A673 (cell line): ENCODE results near the gene VPS8. TPM values are rescaled to one million over a fixed set of nuclear protein-coding genes. Genes with fewer than 3 reads are reported as not detected.

Source experiments
- BruUV-seq: library from RNA; stranded (reverse); fragments of 400-500 nt; replicated peaks from 2 replicates; lab custom pipeline; 2021; lab: Mats Ljungman, UMichigan
- CTCF ChIA-PET: fragments of 300-600 bp; sonication (Branson Sonifier 250); formaldehyde crosslinking; loops from one replicate; lab custom pipeline; 2022; ENCODE audit warnings: antibody characterized with exemption; lab: Charles Lee
- POLR2A ChIA-PET: fragments of 300-600 bp; sonication (Branson Sonifier 250); formaldehyde crosslinking; loops from one replicate; lab custom pipeline; 2022; ENCODE audit warnings: antibody characterized with exemption; ENCODE audit not compliant: low non-redundant PET; lab: Charles Lee
- DNase-seq: peaks from one replicate; pipeline ENCODE4 v3.0.0-alpha.2; 2015; ENCODE audit warnings: low spot score
- H3K27ac ChIP-seq: fragments of 200-600 bp; sonication (generic); 2 replicates; pipeline ENCODE4 v1.5.1; 2016; ENCODE audit warnings: mixed run types, low read depth, mild to moderate bottlenecking, mixed read lengths, antibody characterized with exemption, low read length; ENCODE audit not compliant: poor library complexity, severe bottlenecking
- H3K27me3 ChIP-seq: fragments of 200-600 bp; sonication (generic); replicated peaks from 2 replicates; pipeline ENCODE4 v1.6.1; 2017; ENCODE audit warnings: mixed run types, low read depth, mild to moderate bottlenecking, mixed read lengths, antibody characterized with exemption, low read length; ENCODE audit not compliant: insufficient read depth, poor library complexity
- H3K36me3 ChIP-seq: fragments of 200-600 bp; sonication (generic); 2 replicates; pipeline ENCODE4 v1.6.1; 2016; ENCODE audit warnings: mixed run types, mild to moderate bottlenecking, mixed read lengths, antibody characterized with exemption, low read length; ENCODE audit not compliant: insufficient read depth, poor library complexity, severe bottlenecking
- H3K4me1 ChIP-seq: fragments of 200-600 bp; sonication (generic); 2 replicates; pipeline ENCODE4 v1.6.1; 2017; ENCODE audit warnings: mixed run types, mild to moderate bottlenecking, mixed read lengths, antibody characterized with exemption, low read length; ENCODE audit not compliant: insufficient read depth, poor library complexity, severe bottlenecking
- H3K4me3 ChIP-seq: fragments of 200-600 bp; sonication (generic); 2 replicates; pipeline ENCODE4 v1.5.1; 2016; ENCODE audit warnings: low read depth, mixed run types, mild to moderate bottlenecking, mixed read lengths, low read length; ENCODE audit not compliant: poor library complexity, severe bottlenecking
- H3K9me3 ChIP-seq: fragments of 200-600 bp; sonication (generic); 2 replicates; pipeline ENCODE4 v1.6.1; 2016; ENCODE audit warnings: mixed run types, low read depth, mild to moderate bottlenecking, mixed read lengths, antibody characterized with exemption, low read length; ENCODE audit not compliant: poor library complexity, severe bottlenecking
- EZH2 ChIP-seq: fragments of 200-600 bp; sonication (generic); IDR thresholded peaks from 2 replicates; pipeline ENCODE4 v1.6.1; 2017; ENCODE audit warnings: borderline replicate concordance, low read depth, mild to moderate bottlenecking, mixed read lengths, antibody characterized with exemption, low read length; ENCODE audit not compliant: poor library complexity, severe bottlenecking
- intact Hi-C: fragments of 100-400 bp; cut with micrococcal nuclease; formaldehyde crosslinking; loops from one replicate; pipeline ENCODE4 v1.10.0; 2022; ENCODE audit not compliant: unreplicated experiment
- total RNA-seq: library from RNA; stranded (reverse); gene quantifications from 2 replicates; pipeline ENCODE4 v1.2.3, GENCODE V29; 2021
- TF ChIP-seq, protein P1 (sequence below): fragments of 300-800, 200-600 bp; sonication (generic); conservative IDR thresholded peaks from 2 replicates; pipeline ENCODE4 v1.5.1; 2017; ENCODE audit warnings: low read depth, mild to moderate bottlenecking, antibody characterized with exemption, low read length, moderate library complexity, mixed read lengths

Gene VPS8
- total RNA-seq, 1 experiment from 2014 or later = 42.3 TPM

DNA sequence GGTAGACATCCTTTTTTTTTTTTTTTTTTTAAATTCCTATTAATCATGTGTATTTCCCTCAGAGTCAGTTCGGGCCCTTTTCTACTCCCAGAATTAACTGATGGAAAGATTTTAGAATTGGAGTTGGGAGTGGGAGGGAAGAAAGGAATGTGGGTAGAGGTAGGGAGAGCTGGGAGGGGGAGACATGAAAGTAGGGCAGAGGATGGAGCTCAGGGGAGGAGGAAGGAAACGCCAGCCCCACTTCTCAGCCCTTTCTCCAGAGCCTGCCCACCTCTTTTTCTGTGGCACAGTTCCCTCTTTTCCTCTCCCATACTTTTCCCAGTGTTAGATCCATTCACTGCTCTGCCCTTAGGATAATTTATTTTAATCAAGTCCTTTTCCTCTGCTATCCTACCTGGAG is 129.4 kb downstream of the VPS8 start:
- Histone ChIP-seq H3K9me3 (no peaks in the 10 kb centered on the region), H3K4me3 (no peak overlapping the region), H3K27ac (no peak overlapping the region), H3K4me1 (no peaks in the 10 kb centered on the region), H3K27me3 (no peaks in the 10 kb centered on the region), H3K36me3 (no peaks in the 10 kb centered on the region)
- no peak for TF ChIP-seq EZH2
- TF ChIP-seq, protein P1, sequence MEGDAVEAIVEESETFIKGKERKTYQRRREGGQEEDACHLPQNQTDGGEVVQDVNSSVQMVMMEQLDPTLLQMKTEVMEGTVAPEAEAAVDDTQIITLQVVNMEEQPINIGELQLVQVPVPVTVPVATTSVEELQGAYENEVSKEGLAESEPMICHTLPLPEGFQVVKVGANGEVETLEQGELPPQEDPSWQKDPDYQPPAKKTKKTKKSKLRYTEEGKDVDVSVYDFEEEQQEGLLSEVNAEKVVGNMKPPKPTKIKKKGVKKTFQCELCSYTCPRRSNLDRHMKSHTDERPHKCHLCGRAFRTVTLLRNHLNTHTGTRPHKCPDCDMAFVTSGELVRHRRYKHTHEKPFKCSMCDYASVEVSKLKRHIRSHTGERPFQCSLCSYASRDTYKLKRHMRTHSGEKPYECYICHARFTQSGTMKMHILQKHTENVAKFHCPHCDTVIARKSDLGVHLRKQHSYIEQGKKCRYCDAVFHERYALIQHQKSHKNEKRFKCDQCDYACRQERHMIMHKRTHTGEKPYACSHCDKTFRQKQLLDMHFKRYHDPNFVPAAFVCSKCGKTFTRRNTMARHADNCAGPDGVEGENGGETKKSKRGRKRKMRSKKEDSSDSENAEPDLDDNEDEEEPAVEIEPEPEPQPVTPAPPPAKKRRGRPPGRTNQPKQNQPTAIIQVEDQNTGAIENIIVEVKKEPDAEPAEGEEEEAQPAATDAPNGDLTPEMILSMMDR = no peak
- ChIA-PET POLR2A (no interaction called here), CTCF (no interaction called here)
- DNase-seq = no peak
- intact Hi-C loops = no loop called here
- no TSS peak for BruUV-seq

DNA sequence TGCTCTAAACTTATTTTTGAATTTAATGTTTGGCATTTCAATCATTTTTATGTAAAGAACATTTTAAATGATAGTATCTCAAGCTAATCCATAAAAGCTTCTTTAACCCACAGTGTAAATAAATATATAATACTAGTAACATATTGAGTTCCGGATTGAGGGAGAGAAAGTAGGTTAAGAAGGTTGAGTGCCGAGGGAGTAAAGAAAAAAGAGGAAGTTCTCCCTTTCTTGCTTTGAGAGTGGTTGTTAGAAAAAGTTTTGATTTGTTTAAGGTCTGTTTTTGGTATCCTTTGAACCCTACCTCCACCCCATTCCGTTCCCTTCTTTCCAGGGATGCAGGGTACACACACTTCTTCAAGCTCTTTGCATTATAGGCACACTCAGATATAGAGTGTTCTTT is 130.8 kb downstream of the VPS8 start:
- ChIA-PET CTCF (no interaction called here), POLR2A (no interaction called here)
- no peak for DNase-seq
- BruUV-seq = no TSS peak
- no peaks in the 10 kb centered on the region for H3K9me3 ChIP-seq
- no peak overlapping the region for H3K4me3 ChIP-seq
- H3K27me3 ChIP-seq = no peaks in the 10 kb centered on the region
- TF ChIP-seq, protein P1 = no peak
- TF ChIP-seq EZH2 = no peak
- no peaks in the 10 kb centered on the region for H3K4me1 ChIP-seq
- intact Hi-C loops = no loop called here
- H3K27ac ChIP-seq = no peak overlapping the region
- no peaks in the 10 kb centered on the region for H3K36me3 ChIP-seq

DNA sequence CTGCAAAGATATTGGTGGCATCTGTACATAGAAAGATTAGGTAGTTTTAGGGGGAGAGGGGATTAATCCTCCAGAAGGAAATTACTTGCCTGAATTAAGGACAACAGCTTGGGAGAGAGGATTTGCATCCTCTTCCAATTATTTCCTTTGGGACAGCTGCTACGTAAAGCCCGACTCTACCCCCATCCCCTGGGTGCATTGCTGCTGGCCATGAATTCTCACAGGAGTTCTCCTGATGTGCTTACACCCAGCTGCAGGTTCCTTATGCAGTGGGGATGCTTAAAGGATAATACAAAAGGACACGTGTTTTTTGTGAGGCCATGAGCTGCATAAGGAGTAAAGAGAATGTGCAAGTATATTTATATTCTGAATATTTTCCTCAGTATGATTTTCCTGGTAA is 132.3 kb downstream of the VPS8 start:
- TF ChIP-seq, protein P1 = no peak
- TF ChIP-seq EZH2 = no peak

More for the DNA sequence above, 132.3 kb downstream of the VPS8 start:
- Histone ChIP-seq H3K36me3 (no peaks in the 10 kb centered on the region), H3K27me3 (no peaks in the 10 kb centered on the region), H3K4me1 (no peaks in the 10 kb centered on the region), H3K4me3 (no peak overlapping the region), H3K9me3 (no peaks in the 10 kb centered on the region), H3K27ac (no peak overlapping the region)
- POLR2A ChIA-PET = no interaction called here
- no peak for DNase-seq
- intact Hi-C loops = no loop called here
- BruUV-seq = no TSS peak
- CTCF ChIA-PET = no interaction called here
